Measurements from ENCODE around the gene CDH6.
"Not testable (repeated sequence)": the region's sequence is repeated elsewhere in the genome, so short reads cannot be mapped to it uniquely, and the experiment has no call there.

The CDH6 gene

GRCh38 chr5:31332160-31332559 lies 138.7 kb downstream of the CDH6 start:
- DNase-seq (ENCODE audit: low read depth), result no peak

DNA sequence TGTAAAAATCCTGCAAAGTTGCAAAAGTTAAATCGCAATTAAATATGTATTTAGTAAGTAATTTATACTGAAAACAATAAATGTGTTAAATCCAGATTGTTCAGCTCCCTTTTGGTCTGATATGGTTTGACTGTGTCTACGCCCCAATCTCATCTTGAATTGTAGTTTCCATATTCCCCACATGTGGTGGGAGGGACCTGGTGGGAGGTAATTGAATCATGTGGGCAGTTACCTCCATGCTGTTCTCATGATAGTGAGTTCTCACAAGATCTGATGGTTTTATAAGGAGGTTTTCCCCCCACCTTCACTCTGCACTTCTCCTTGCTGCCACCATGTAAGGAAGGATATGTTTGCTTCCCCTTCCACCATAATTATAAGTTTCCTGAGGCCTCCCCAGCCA lies 140.0 kb downstream of the CDH6 start:
- DNase-seq (ENCODE audit: low read depth), result no peak

- DNase-seq (ENCODE audit: low read depth), result no peak
Measured at GRCh38 chr5:31334061-31334860, 140.8 kb downstream of the CDH6 start.

DNA sequence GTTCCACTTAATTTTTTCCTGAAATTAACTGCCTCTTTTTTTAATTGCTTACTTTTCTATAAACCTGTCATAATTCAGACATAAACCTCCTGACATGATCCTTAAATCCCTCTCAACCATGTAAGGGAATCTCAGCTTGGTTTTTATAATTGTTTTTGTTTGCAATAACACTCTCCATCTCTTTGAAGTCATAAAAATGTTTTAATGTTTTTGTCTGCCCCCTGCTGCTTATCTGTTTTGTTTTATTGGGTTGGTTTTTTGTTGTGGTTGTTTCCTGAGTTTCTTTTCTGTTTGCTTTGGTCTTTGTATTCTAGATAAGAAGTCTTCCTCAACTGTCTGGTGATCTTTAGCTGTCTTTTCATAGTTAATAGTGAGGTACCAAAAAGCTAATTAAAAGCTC lies 142.0 kb downstream of the CDH6 start:
- DNase-seq (ENCODE audit: low read depth), result no peak

DNA sequence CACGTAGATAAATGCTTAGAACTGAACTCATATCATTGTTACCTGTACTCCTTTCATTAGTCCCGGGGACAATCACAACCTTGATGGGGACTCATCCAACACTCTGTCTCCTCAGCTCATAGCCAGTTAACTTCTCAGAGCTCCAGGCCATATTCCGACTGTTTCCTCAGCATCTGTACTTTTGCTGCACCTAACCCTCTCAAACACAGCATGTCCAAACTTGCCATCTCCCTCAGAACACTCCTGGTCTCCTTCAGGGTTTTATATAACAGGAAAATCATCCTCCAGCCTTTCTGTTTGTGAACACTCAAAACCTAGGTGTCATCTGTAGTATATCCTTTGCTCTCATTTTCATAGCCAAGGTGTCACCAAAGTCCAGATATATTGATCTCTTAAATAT lies 150.5 kb downstream of the CDH6 start:
- no peak for DNase-seq (ENCODE audit: low read depth)

- DNase-seq (ENCODE audit: low read depth), result no peak
Measured at GRCh38 chr5:31346896-31347551, 153.5 kb downstream of the CDH6 start.

- no peak for DNase-seq (ENCODE audit: low read depth)
Measured at GRCh38 chr5:31347552-31347905, 154.0 kb downstream of the CDH6 start.

GRCh38 chr5:31350395-31350794 lies 156.9 kb downstream of the CDH6 start:
- no peak for DNase-seq (ENCODE audit: low read depth)

- no peak for DNase-seq (ENCODE audit: low read depth)
Measured at GRCh38 chr5:31355337-31355736, 161.9 kb downstream of the CDH6 start.

DNA sequence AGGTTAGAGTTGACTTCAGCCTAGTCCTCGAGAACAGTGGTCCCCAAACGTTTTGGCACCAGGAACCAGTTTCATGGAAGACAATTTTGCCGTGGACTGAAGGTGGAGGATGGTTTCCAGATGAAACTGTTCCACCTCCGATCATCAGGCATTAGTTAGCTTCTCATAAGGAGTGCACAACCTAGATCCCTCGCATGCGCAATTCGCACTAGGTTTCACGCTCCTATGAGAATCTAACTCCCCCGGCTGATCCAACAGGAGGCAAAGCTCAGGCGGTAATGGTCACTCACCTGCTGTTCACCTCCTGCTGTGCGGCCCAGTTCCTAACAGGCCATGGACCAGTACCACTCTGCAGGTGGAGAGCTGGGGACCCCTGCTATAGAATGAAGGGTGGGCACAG lies 163.6 kb downstream of the CDH6 start:
- no peak for DNase-seq (ENCODE audit: low read depth)

DNA sequence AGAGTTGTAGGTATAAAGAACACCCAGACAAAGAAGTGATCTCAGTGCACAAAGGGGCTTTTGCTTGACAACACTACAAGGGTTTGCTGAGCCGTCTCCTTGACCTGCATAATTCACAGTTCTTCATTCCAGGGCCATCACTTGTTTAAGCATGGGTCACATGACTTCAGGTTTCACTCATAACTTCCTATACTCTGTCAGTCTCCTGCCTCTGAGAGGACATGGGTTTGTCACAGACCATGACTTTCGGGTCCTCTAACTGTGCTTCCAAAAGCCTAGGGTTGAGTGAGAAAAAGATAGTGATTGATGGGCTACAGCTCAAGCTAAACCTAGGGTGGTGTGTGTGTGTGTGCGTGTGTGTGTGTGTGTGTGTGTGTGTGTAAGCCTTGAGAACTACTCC lies 166.4 kb downstream of the CDH6 start:
- DNase-seq (ENCODE audit: low read depth), result no peak

DNA sequence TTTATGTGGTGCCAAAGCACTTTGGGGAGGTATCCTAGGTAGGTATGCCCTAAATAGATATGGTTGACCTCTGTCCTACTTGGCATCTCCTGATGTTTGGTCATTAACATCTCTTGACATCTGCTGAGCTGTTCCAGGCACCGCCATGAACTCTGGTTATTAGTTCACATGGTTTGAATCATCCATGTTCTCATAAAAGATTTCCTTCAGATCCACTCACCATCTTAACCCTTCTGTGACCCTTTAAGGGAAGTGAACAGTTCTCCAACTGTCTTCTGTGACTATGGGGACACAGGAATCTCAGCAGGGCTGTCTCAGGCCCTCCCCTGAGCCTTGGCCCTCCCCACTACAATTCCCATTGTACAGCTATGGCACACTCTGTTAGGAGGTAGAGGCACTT lies 167.7 kb downstream of the CDH6 start:
- no peak for DNase-seq (ENCODE audit: low read depth)

GRCh38 chr5:31361704-31362528 lies 168.4 kb downstream of the CDH6 start:
- not testable (repeated sequence) for DNase-seq (ENCODE audit: low read depth)

- DNase-seq (ENCODE audit: low read depth), result no peak
Measured at GRCh38 chr5:31362529-31362900, 169.0 kb downstream of the CDH6 start.

GRCh38 chr5:31362931-31363568 lies 169.6 kb downstream of the CDH6 start:
- DNase-seq (ENCODE audit: low read depth), result no peak

DNA sequence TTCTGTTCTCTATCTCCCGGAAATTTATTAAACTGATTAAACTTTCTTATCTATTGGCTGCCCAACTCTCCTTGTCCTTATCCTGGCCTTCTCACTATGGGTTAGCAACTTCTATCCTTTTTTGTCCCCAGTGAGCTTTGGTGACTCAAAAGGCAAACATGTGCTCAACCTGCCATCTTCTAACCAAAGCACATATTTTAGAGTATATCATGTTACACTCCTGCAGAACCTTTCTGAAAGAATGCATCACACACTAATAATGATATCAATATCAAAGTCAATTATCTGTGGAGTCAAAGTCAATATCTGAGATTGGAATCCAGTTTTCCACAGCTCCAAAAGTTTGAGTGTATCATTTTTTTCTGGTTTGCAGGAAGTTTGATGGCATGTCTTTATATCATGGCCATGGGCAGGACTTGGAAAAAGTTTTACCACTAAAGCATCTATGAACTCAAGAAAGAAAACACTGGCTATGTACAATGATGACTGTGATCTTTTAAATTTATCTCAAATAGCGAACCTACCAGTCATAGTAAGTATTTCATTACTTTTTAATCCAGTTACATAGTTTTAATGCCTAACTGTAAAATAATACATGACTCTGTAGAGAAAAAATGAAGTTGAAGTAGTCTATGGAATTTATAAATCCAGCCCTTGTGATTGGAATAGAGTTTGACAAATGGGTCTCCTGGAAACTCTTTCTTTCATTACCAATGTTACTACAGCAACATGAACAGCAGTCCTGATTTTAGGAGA lies 171.6 kb downstream of the CDH6 start:
- no peak for DNase-seq (ENCODE audit: low read depth)

DNA sequence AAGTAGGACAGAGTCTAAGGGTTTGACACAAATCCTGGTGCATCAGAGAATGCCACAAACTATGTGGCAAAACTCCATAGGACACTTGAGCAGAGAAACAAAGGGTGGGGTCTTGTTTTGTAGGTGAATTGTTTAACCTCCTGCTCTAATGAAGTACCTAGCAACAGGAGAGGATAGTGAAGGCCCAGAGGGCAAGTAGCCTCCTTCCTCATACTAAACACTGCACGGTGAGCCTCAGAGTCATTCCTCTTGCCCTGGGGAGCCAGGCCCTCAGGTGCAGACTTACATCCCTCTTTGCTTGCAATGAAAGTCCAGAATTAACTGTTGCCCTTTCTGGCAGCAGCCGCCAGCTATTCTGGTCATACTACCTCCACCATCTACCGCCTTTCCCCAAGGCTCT lies 172.3 kb downstream of the CDH6 start:
- no peak for DNase-seq (ENCODE audit: low read depth)

- no peak for DNase-seq (ENCODE audit: low read depth)
Measured at GRCh38 chr5:31366941-31367340, 173.5 kb downstream of the CDH6 start.

DNA sequence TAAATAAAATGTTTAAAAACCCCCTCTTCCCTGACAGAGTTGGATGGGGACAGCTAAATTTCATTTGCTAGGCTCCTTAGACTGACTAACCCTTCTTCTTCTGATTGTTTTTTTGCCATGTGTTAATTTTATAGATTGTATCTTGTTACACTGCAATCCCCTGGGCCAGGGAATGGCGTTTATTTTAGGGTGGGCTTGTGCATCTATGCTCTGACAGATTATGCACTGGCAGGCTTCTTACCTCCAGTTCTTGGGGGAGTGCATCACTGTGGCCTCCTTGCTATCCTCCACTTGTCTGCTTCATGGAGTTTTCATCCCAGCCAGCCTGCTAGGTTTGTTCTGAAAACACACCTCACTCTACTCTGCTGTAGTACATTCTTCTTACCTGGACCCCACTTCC lies 178.6 kb downstream of the CDH6 start:
- no peak for DNase-seq (ENCODE audit: low read depth)

DNA sequence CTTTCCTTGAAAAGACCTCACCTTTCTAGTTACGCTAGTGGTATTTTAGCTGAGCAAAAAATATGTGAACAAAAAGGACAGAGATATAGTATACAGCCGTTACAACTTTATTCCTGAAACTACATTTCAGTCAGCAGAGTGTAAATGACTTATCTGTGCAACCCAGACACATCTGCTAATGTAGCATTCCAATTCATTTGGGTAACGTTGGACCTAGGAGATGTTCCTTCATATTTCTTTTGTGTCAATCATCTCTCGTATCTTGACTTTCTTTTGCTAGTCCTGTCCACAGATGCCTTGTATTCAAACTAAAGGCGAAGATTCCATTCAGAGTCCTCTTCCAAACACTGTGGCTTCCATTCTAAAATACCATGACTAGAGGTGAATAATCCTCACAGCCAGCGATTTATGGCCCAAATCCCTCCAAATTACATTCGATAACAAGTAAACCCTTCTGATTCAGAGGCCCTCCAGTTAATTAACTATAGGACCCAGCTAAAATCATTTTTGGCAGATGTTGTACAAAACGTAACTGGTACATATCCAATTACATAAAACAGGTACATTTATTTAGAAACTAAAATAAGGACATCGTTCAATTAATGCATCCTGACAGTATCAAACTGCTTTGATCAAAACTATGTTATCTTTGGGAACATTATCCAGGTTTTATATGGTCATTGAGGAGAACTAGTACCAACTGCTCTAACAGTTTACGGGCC lies 182.7 kb downstream of the CDH6 start:
- no peak for DNase-seq (ENCODE audit: low read depth)

- DNase-seq (ENCODE audit: low read depth), result no peak
Measured at GRCh38 chr5:31377274-31377946, 183.9 kb downstream of the CDH6 start.

All from activated gamma-delta T cell treated with anti-CD3 and anti-CD28 coated beads, Interleukin-2, amount 50 U/mL, for 16 hours (primary cell).